HG03045 (cell line): ENCODE data around the gene SLC23A2.

Experiments used
- ATAC-seq: cut with Tn5 transposase; IDR thresholded peaks from one replicate; pipeline ENCODE4 v1.9.1; 2021; ENCODE audit warnings: mild to moderate bottlenecking, moderate library complexity; ENCODE audit not compliant: unreplicated experiment

SLC23A2 gene

GRCh38 chr20:4971064-4971463 is 30.2 kb downstream of the SLC23A2 start:
- ATAC-seq = no peak

GRCh38 chr20:4967752-4968477 is 33.4 kb downstream of the SLC23A2 start:
- no peak for ATAC-seq

- no peak for ATAC-seq
These were observed 34.2 kb downstream of the SLC23A2 start for GRCh38 chr20:4966826-4967751.

DNA sequence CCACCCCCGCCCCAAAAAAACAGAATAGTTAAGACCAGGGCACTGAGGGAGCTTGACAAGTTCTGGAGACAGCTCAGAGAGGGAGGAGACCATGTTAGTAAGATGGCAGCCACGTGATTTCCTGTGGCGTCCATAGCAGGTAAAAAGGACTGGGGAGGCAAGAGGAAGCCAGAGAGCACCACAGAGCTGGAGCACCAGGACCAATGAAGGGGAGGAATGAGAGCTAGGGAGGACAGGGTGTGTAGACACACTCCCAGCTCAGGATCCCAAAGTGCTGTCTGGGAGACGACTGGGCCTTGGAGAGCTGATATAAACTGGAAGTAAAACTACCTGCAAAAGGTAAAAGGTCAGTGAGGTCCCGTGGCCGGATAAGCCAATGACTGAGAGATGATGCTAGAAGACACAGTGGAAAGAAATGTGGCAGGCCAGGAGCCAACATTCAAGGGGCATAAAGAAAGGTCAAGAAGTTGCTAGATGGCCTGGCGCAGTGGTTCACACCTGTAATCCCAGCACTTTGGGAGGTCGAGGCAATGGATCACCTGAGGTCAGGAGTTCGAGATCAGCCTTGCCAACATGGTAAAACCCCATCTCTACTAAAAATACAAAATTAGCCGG is 39.0 kb downstream of the SLC23A2 start:
- ATAC-seq = no peak

DNA sequence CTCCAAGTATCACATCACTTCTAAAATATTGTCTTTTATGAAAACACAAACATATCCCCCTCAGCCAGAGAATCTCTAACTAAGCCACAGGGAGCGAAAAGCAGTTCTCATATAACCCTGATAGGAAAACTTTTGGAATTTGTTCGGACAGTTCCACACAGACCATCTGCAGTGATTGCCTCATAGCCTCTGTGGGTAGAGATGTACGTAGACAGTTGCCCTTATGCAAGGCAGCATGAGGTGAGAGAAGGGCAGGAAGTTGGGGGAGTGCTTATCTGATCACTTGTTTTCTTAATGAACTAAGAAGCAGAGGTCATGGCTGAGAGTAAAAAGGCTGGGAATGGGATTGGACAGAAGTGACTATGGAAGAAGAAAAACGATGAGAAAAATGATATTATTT is 39.6 kb downstream of the SLC23A2 start:
- ATAC-seq = no peak

- ATAC-seq = no peak
These were observed 41.7 kb downstream of the SLC23A2 start for GRCh38 chr20:4959592-4959991.

GRCh38 chr20:4957939-4958362 is 43.4 kb downstream of the SLC23A2 start:
- no peak for ATAC-seq

DNA sequence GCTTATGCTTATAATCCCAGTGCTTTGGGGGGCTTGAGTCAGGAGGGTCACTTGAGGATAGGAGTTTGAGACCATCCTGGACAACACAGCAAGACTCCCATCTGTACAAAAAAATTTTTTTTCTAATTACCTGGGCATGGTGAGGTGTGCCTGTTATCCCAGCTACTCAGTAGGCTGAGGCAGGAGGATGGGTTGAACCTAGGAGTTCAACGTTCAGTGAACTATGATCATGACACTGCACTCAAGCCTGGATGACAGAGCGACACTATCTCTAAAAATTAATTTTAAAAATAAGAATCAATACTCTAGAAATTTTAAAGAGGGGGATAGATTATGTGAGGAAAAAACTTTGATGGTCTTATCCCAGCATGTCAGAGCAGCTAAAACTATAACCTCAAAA is 44.1 kb downstream of the SLC23A2 start:
- ATAC-seq = no peak

- ATAC-seq = no peak
These were observed 45.0 kb downstream of the SLC23A2 start for GRCh38 chr20:4956200-4956810.

DNA sequence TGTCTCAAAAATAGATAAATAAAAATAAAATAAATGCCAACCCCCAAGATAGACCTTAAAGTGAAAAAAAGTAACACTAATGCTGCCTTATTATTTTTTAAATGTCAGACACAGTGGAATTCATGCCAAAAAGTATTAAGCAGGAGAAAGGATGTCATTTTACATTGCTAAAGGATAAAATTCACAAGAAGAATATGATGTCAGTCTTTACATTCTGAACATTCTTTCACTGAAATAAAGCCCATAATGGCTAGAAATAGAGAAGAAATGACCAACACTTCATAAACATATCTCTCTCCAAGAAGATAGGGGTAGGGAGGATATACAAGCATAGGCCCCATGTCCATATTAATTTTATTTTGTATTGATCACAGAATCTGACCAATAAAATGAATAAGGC is 47.4 kb downstream of the SLC23A2 start:
- no peak for ATAC-seq

DNA sequence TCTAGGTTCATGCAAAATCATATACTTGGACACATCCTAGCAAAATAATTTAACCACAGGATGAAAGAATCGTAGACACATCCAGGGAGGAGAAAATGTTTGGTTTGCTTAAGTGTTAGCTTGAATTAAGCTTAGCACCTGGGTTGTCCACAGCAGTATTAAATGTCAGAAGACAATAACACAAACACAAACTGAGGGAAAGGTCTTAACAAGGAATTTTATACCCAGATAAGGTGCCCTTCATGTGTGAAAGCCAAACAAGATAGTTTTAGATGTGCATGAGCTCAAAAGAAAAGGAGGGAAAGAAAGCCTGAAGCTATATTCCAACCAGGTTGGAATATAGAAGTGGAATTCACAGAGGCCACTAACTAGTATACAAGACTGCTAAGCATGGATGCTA is 49.1 kb downstream of the SLC23A2 start:
- no peak for ATAC-seq

GRCh38 chr20:4951299-4951698 is 50.0 kb downstream of the SLC23A2 start:
- no peak for ATAC-seq

DNA sequence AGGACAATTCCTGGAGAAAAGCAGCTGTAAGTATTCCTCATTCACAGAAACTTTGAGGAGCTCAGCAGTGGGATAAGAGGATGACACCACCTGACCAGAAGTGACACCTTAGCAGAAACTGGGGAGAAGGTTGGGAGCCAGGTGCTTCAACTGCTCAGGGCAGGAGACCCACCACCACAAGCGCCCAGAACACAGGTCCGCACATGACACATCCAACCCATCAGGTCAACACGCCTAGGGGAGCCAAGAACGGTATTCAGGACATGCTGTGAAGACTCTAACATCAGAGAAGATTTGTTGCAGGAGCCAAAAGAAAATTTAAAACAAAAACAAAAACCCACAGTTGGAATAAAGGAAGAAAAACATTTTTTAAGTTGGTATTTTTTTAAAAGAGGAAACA is 50.5 kb downstream of the SLC23A2 start:
- no peak for ATAC-seq

- ATAC-seq = no peak
These were observed 50.9 kb downstream of the SLC23A2 start for GRCh38 chr20:4950437-4950836.

DNA sequence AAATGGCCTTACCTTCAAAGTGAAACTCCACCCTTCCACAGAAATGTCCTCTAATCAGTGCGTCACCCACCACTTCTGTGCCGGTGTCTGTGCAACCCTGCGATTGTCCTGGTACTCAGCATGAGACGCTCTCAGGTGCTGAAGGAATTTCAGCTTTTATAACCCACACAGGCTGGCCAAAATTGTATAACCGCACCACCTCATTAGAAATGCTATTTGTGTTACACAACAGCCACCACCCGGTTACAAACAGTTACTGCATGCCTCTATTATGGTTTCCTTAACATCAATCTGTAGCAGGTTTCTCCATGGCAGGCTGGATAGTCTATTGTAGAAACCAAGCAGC is 51.5 kb downstream of the SLC23A2 start:
- ATAC-seq = no peak

DNA sequence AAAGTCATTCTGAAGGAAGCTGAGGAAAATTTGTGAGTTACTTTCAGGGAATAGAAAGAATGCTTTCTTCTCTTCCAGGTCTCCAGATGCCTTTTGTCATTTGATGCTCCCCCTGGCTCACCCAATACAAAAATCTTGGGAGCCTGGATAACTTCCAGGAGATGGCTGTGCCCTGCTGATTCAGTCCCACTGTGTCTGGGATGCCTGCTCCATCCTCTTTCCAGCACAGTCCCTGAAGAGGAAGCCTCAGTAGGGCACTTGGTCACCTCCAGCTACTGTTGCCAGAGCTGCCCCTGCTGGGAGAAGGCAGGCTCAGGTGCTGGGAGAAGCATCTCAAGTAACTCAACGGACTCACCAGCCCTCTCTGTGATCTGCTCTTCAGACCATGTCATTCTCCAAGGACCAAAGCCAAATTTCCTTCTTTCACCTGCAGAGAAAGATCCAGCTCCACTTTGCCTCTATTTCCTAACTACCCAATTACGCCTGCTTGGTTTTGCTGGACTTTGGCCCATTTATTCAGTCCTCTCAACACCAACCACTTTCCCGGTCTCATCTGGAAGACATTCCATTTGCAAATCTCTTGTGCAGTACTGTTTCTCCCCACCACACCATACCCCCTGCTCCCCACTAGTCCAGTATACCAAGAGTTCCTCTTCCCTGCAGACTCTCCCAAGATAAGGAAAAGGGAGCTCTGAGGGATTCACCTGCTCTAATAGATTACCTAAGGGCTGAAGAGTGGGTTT is 53.3 kb downstream of the SLC23A2 start:
- ATAC-seq = no peak

GRCh38 chr20:4946986-4947385 is 54.3 kb downstream of the SLC23A2 start:
- ATAC-seq = no peak

DNA sequence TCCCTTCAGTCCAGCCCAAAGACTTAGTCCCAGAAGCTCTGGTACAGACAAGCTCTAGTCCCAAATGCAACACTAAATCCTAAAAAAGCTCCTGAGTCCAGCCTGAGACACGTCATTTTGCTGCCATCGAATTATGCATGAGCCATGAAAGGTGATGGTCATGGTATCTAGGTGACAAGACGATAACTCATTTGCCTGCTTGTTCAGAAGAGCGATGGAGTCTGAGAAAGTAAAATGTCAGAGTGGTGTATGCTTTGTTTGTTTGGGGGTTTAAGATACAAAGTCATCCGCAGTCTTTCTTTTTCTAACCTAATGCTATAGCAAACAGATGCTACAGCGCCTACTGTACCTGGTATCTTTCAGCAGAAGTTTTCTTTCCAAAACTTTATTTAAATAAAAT is 54.7 kb downstream of the SLC23A2 start:
- no peak for ATAC-seq

- ATAC-seq = no peak
These were observed 56.6 kb downstream of the SLC23A2 start for GRCh38 chr20:4944518-4945313.

- ATAC-seq = no peak
These were observed 59.0 kb downstream of the SLC23A2 start for GRCh38 chr20:4942331-4942730.
